ENCODE data around the gene SLC25A12.

The SLC25A12 gene

DNA sequence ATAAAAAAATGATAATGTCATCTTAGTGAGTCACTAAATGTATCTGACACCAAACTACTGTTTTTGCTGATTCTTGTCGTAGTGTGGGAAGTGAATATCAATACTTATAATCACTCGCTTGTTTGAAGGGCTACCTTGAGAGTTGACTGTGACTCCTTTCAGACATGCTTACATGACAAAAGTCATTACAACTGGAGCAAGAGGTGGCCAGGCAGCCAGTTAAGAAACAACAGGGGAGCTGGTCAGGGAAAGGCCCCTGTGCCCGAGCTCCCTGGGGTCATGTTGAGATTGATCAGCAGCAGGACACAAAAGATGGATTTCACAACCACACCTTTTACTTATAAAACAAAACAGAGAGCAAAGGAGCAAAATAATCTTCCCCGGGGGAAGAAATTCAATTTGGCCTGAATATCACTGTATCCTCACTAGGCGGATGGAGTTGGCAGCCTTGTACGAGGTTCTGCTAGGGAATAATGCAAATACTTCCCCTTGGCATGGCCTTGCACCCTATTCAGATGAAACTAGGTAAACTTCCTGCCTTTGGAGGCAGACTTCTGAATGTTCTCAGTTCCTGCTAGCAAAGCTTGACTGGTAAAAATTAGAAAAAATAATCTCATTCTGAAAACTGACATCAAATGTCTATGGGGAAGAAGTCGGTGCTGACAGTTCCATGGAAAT is 105.6 kb downstream of the SLC25A12 start:
- H2AFZ ChIP-seq (ENCODE audit: low read length), result no peak overlapping the region
- no peaks in the 10 kb centered on the region for H3K79me2 ChIP-seq (ENCODE audit: low read length)
- H3K9me2 ChIP-seq (replicated peaks; ENCODE audit: insufficient read depth, low read length), result no peaks in the 10 kb centered on the region
- H3K4me3 ChIP-seq (ENCODE audit: low read length), result no peak overlapping the region
- DNase-seq, result no peak
- TF ChIP-seq, protein P1, sequence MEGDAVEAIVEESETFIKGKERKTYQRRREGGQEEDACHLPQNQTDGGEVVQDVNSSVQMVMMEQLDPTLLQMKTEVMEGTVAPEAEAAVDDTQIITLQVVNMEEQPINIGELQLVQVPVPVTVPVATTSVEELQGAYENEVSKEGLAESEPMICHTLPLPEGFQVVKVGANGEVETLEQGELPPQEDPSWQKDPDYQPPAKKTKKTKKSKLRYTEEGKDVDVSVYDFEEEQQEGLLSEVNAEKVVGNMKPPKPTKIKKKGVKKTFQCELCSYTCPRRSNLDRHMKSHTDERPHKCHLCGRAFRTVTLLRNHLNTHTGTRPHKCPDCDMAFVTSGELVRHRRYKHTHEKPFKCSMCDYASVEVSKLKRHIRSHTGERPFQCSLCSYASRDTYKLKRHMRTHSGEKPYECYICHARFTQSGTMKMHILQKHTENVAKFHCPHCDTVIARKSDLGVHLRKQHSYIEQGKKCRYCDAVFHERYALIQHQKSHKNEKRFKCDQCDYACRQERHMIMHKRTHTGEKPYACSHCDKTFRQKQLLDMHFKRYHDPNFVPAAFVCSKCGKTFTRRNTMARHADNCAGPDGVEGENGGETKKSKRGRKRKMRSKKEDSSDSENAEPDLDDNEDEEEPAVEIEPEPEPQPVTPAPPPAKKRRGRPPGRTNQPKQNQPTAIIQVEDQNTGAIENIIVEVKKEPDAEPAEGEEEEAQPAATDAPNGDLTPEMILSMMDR (IDR thresholded peaks at IDR 0.05; ENCODE audit: low read length), result no peak
- TF ChIP-seq EZH2phosphoT487 (IDR thresholded peaks at IDR 0.05; ENCODE audit: low read length) (no peak), EZH2 (optimal IDR thresholded peaks at IDR 0.05; ENCODE audit: low read depth, low read length) (no peak)
- no peaks in the 10 kb centered on the region for H3K4me1 ChIP-seq (ENCODE audit: low read length)
- H3K9me3 ChIP-seq (replicated peaks; ENCODE audit: insufficient read depth, low read length), result no peaks in the 10 kb centered on the region
- no peaks in the 10 kb centered on the region for H3K27me3 ChIP-seq (replicated peaks; ENCODE audit: insufficient read depth, low read length)
- H3K27ac ChIP-seq (ENCODE audit: low read length), result no peak overlapping the region
- no peak overlapping the region for H3K9ac ChIP-seq (ENCODE audit: low read length)
- H3K4me2 ChIP-seq (ENCODE audit: low read depth, low read length), result no peak overlapping the region
- H3K36me3 ChIP-seq (replicated peaks; ENCODE audit: insufficient read depth, low read length), result 0 out of 2 replicates have a peak, but pooled peaks cover 11% of the 10 kb centered on the region
- no peaks in the 10 kb centered on the region for H3F3A ChIP-seq (ENCODE audit: insufficient read depth, low read length)
- no peaks in the 10 kb centered on the region for H4K20me1 ChIP-seq (ENCODE audit: insufficient read depth, low read length)

GRCh38 chr2:171787333-171788072 is 106.5 kb downstream of the SLC25A12 start:
- no peak for DNase-seq
- no peak overlapping the region for H3K27ac ChIP-seq (ENCODE audit: low read length)
- H3K4me1 ChIP-seq (ENCODE audit: low read length), result no peaks in the 10 kb centered on the region
- no peaks in the 10 kb centered on the region for H3K9me2 ChIP-seq (replicated peaks; ENCODE audit: insufficient read depth, low read length)
- H3F3A ChIP-seq (ENCODE audit: insufficient read depth, low read length), result no peaks in the 10 kb centered on the region
- no peaks in the 10 kb centered on the region for H3K9me3 ChIP-seq (replicated peaks; ENCODE audit: insufficient read depth, low read length)
- no peaks in the 10 kb centered on the region for H3K27me3 ChIP-seq (replicated peaks; ENCODE audit: insufficient read depth, low read length)
- TF ChIP-seq, protein P1 (IDR thresholded peaks at IDR 0.05; ENCODE audit: low read length), result no peak
- TF ChIP-seq EZH2 (optimal IDR thresholded peaks at IDR 0.05; ENCODE audit: low read depth, low read length) (no peak), EZH2phosphoT487 (IDR thresholded peaks at IDR 0.05; ENCODE audit: low read length) (no peak)
- H3K9ac ChIP-seq (ENCODE audit: low read length), result no peak overlapping the region
- H4K20me1 ChIP-seq (ENCODE audit: insufficient read depth, low read length), result no peaks in the 10 kb centered on the region
- H2AFZ ChIP-seq (ENCODE audit: low read length), result no peak overlapping the region
- H3K4me2 ChIP-seq (ENCODE audit: low read depth, low read length), result no peak overlapping the region
- H3K36me3 ChIP-seq (replicated peaks; ENCODE audit: insufficient read depth, low read length), result 0 out of 2 replicates have a peak, but pooled peaks cover 11% of the 10 kb centered on the region
- no peak overlapping the region for H3K4me3 ChIP-seq (ENCODE audit: low read length)
- no peaks in the 10 kb centered on the region for H3K79me2 ChIP-seq (ENCODE audit: low read length)

DNA sequence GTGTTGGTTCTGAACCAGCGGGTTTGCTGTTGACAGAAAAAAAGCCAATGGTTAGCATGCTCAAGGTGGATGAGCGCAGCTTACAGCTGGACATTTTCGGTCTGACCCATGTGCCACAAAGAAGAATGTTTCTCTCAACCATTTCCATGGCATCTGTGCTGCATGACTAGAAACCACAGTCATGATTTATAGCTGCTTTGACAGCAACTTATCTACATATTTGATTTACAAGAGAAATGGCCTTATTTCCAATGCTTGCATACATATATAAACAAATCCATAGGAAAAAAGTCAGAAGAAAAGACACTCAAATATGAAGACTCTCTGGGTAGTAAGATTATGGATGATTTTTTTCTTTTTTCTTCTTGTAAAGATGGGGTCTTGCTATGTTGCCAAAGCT is 108.6 kb downstream of the SLC25A12 start:
- DNase-seq, result no peak

More for the DNA sequence above, 108.6 kb downstream of the SLC25A12 start:
- H4K20me1 ChIP-seq (ENCODE audit: insufficient read depth, low read length), result no peaks in the 10 kb centered on the region
- no peaks in the 10 kb centered on the region for H3K79me2 ChIP-seq (ENCODE audit: low read length)
- H3K9me2 ChIP-seq (replicated peaks; ENCODE audit: insufficient read depth, low read length), result no peaks in the 10 kb centered on the region
- no peak overlapping the region for H2AFZ ChIP-seq (ENCODE audit: low read length)
- H3K36me3 ChIP-seq (replicated peaks; ENCODE audit: insufficient read depth, low read length), result 0 out of 2 replicates have a peak, but pooled peaks cover 11% of the 10 kb centered on the region
- no peak overlapping the region for H3K9ac ChIP-seq (ENCODE audit: low read length)
- H3F3A ChIP-seq (ENCODE audit: insufficient read depth, low read length), result no peaks in the 10 kb centered on the region
- H3K27me3 ChIP-seq (replicated peaks; ENCODE audit: insufficient read depth, low read length), result no peaks in the 10 kb centered on the region
- no peak overlapping the region for H3K27ac ChIP-seq (ENCODE audit: low read length)
- H3K4me3 ChIP-seq (ENCODE audit: low read length), result no peak overlapping the region
- TF ChIP-seq, protein P1 (IDR thresholded peaks at IDR 0.05; ENCODE audit: low read length), result no peak
- TF ChIP-seq EZH2phosphoT487 (IDR thresholded peaks at IDR 0.05; ENCODE audit: low read length) (no peak), EZH2 (optimal IDR thresholded peaks at IDR 0.05; ENCODE audit: low read depth, low read length) (no peak)
- H3K4me1 ChIP-seq (ENCODE audit: low read length), result no peaks in the 10 kb centered on the region
- no peaks in the 10 kb centered on the region for H3K9me3 ChIP-seq (replicated peaks; ENCODE audit: insufficient read depth, low read length)
- H3K4me2 ChIP-seq (ENCODE audit: low read depth, low read length), result no peak overlapping the region
